IMR-90 (cell line): ENCODE results near the gene ACKR2. TPM values are rescaled to one million over a fixed set of nuclear protein-coding genes. Genes with fewer than 3 reads are reported as not detected.

Experiments
- ATAC-seq: fragments of 200-7000 bp; cut with Tn5 transposase; 2 replicates; pipeline ENCODE4 v1.9.1; 2020; ENCODE audit warnings: low read depth, mild to moderate bottlenecking, moderate library complexity
- BruUV-seq: library from RNA; stranded (reverse); fragments of 400-500 nt; replicated peaks from 2 replicates; lab custom pipeline; 2021; lab: Mats Ljungman, UMichigan
- CTCF ChIA-PET: fragments of 300-600 bp; formaldehyde crosslinking; extraction: SDS; loops from one replicate; lab custom pipeline; 2021; ENCODE audit warnings: antibody characterized with exemption; lab: Yijun Ruan, JAX
- POLR2A ChIA-PET: fragments of 300-600 bp; sonication (Branson Sonifier 250); formaldehyde crosslinking; loops from one replicate; lab custom pipeline; 2022; ENCODE audit warnings: antibody characterized with exemption; ENCODE audit not compliant: unreplicated experiment; lab: Charles Lee
- DNase-seq: peaks from one replicate; pipeline ENCODE4 v3.0.0; 2013
- H2AFZ ChIP-seq: replicated peaks from 2 replicates; pipeline ENCODE3; 2013; ENCODE audit warnings: low read length, mild to moderate bottlenecking; ENCODE audit not compliant: poor library complexity
- H2AK5ac ChIP-seq: 2 replicates; pipeline ENCODE4 v1.6.1; 2013; ENCODE audit warnings: low read depth, low read length, inconsistent platforms
- H2AK9ac ChIP-seq: replicated peaks from 2 replicates; pipeline ENCODE3; 2013; ENCODE audit warnings: mild to moderate bottlenecking, low read depth, low read length, moderate library complexity; ENCODE audit not compliant: poor library complexity
- H2BK120ac ChIP-seq: 2 replicates; pipeline ENCODE4 v1.6.1; 2013; ENCODE audit warnings: low read depth, low read length, inconsistent platforms
- H2BK15ac ChIP-seq: 3 replicates; pipeline ENCODE4 v1.6.1; 2013; ENCODE audit warnings: low read depth, low read length, inconsistent platforms
- H2BK20ac ChIP-seq: 2 replicates; pipeline ENCODE4 v1.6.1; 2013; ENCODE audit warnings: low read depth, mild to moderate bottlenecking, inconsistent platforms, low read length, moderate library complexity
- H2BK5ac ChIP-seq: 2 replicates; pipeline ENCODE4 v1.6.1; 2013; ENCODE audit warnings: mild to moderate bottlenecking, low read depth, low read length, inconsistent platforms; ENCODE audit not compliant: poor library complexity, severe bottlenecking
- H3K14ac ChIP-seq: replicated peaks from 2 replicates; pipeline ENCODE4 v1.6.1; 2013; ENCODE audit warnings: low read depth, low read length, inconsistent platforms
- H3K18ac ChIP-seq: 2 replicates; pipeline ENCODE4 v1.6.1; 2013; ENCODE audit warnings: low read depth, low read length, control low read depth
- H3K23ac ChIP-seq: 2 replicates; pipeline ENCODE4 v1.6.1; 2013; ENCODE audit warnings: low read depth, low read length, inconsistent platforms
- H3K27ac ChIP-seq: 2 replicates; pipeline ENCODE4 v1.5.1; 2013; ENCODE audit warnings: mild to moderate bottlenecking, control low read depth, low read length; ENCODE audit not compliant: insufficient read depth
- H3K27me3 ChIP-seq: 2 replicates; pipeline ENCODE4 v1.6.1; 2013; ENCODE audit warnings: low read length; ENCODE audit not compliant: control insufficient read depth, insufficient read depth
- H3K36me3 ChIP-seq: 2 replicates; pipeline ENCODE4 v1.6.1; 2013; ENCODE audit warnings: low read length, mixed read lengths; ENCODE audit not compliant: control insufficient read depth, insufficient read depth
- H3K4ac ChIP-seq: 2 replicates; pipeline ENCODE4 v1.6.1; 2013; ENCODE audit warnings: low read depth, low read length, inconsistent platforms
- H3K4me1 ChIP-seq: 2 replicates; pipeline ENCODE4 v1.6.1; 2013; ENCODE audit warnings: low read length, mixed read lengths; ENCODE audit not compliant: control insufficient read depth, insufficient read depth
- H3K4me2 ChIP-seq: 2 replicates; pipeline ENCODE4 v1.6.1; 2013; ENCODE audit warnings: low read depth, mild to moderate bottlenecking, control low read depth, low read length, moderate library complexity
- H3K4me3 ChIP-seq: 2 replicates; pipeline ENCODE4 v1.5.1; 2013; ENCODE audit warnings: low read depth, mild to moderate bottlenecking, control low read depth, low read length, moderate library complexity; ENCODE audit not compliant: insufficient read depth
- H3K56ac ChIP-seq: 2 replicates; pipeline ENCODE4 v1.6.1; 2013; ENCODE audit warnings: low read length, inconsistent platforms; ENCODE audit not compliant: insufficient read depth; ENCODE audit errors: extremely low read depth
- H3K79me1 ChIP-seq, 2 experiments: 2 replicates each; pipeline ENCODE4 v1.6.1; 2013; ENCODE audit warnings: low read length in 2 of 2, inconsistent platforms in 1 of 2, low read depth in 1 of 2
- H3K9ac ChIP-seq: 2 replicates; pipeline ENCODE4 v1.6.1; 2013; ENCODE audit warnings: low read depth, low read length, control low read depth
- H3K9me1 ChIP-seq: 2 replicates; pipeline ENCODE4 v1.6.1; 2013; ENCODE audit warnings: low read length, inconsistent platforms; ENCODE audit not compliant: insufficient read depth
- H3K9me3 ChIP-seq: 2 replicates; pipeline ENCODE4 v1.6.1; 2013; ENCODE audit warnings: low read length; ENCODE audit not compliant: control insufficient read depth, insufficient read depth
- H4K20me1 ChIP-seq: 2 replicates; pipeline ENCODE4 v1.6.1; 2013; ENCODE audit warnings: low read length, inconsistent platforms; ENCODE audit not compliant: insufficient read depth
- H4K5ac ChIP-seq: 2 replicates; pipeline ENCODE4 v1.6.1; 2013; ENCODE audit warnings: mild to moderate bottlenecking, low read depth, low read length, control low read depth
- H4K8ac ChIP-seq, 2 experiments: 2 replicates each; pipeline ENCODE4 v1.6.1; 2013; ENCODE audit warnings: low read depth in 2 of 2, low read length in 2 of 2, control low read depth in 1 of 2, inconsistent platforms in 1 of 2
- H4K91ac ChIP-seq: 2 replicates; pipeline ENCODE4 v1.6.1; 2013; ENCODE audit warnings: low read depth, low read length, inconsistent platforms; ENCODE audit not compliant: insufficient read depth
- BHLHE40 ChIP-seq: fragments of 150-350 bp; IDR thresholded peaks from 2 replicates; pipeline ENCODE4 v1.6.1; 2016; ENCODE audit warnings: mild to moderate bottlenecking, low read depth, low read length
- CEBPB ChIP-seq: IDR thresholded peaks from 2 replicates; pipeline ENCODE4 v1.6.1; 2012; ENCODE audit warnings: low read depth, low read length, improper control_type of control experiment
- CHD1 ChIP-seq: IDR thresholded peaks from 2 replicates; pipeline ENCODE4 v1.6.1; 2012; ENCODE audit warnings: low read depth, low read length, improper control_type of control experiment
- FOS ChIP-seq: fragments of 150-350 bp; IDR thresholded peaks from 2 replicates; pipeline ENCODE4 v1.6.1; 2016; ENCODE audit warnings: low read depth, low read length
- MAFK ChIP-seq: IDR thresholded peaks from 2 replicates; pipeline ENCODE4 v1.6.1; 2012; ENCODE audit warnings: low read depth, low read length, improper control_type of control experiment
- MAZ ChIP-seq: IDR thresholded peaks from 2 replicates; pipeline ENCODE4 v1.6.1; 2012; ENCODE audit warnings: low read depth, mild to moderate bottlenecking, low read length, improper control_type of control experiment, moderate library complexity, borderline replicate concordance
- MXI1 ChIP-seq: IDR thresholded peaks from 2 replicates; pipeline ENCODE4 v1.6.1; 2012; ENCODE audit warnings: low read depth, mild to moderate bottlenecking, low read length, moderate library complexity, borderline replicate concordance
- NFE2L2 ChIP-seq: fragments of 150-350 bp; IDR thresholded peaks from 2 replicates; pipeline ENCODE4 v1.6.1; 2016; ENCODE audit warnings: low read depth, mild to moderate bottlenecking, low read length
- POLR2A ChIP-seq: IDR thresholded peaks from 2 replicates; pipeline ENCODE4 v1.6.1; 2012; ENCODE audit warnings: mild to moderate bottlenecking, low read depth, low read length
- RAD21 ChIP-seq: IDR thresholded peaks from 2 replicates; pipeline ENCODE4 v1.6.1; 2012; ENCODE audit warnings: low read length, improper control_type of control experiment
- RFX5 ChIP-seq: IDR thresholded peaks from 2 replicates; pipeline ENCODE4 v1.8.0; 2012; ENCODE audit warnings: low read depth, mild to moderate bottlenecking, low read length, moderate library complexity
- SMC3 ChIP-seq: fragments of 150-350 bp; IDR thresholded peaks from 2 replicates; pipeline ENCODE4 v1.6.1; 2016; ENCODE audit warnings: low read depth, mild to moderate bottlenecking, antibody characterized with exemption, low read length, moderate library complexity
- WGBS, 2 experiments: methylation state at CpG; one replicate each; pipeline versions ENCODE4 v1.1.5 to v1.1.7; 2013; ENCODE audit warnings: missing lambda C conversion rate in 2 of 2; ENCODE audit not compliant: insufficient read length in 1 of 2; ENCODE audit errors: extremely low coverage in 2 of 2; 5-methylcytosine and 5-hydroxymethylcytosine counted together
- dilution Hi-C: fragments of 300-500 bp; cut with HindIII; formaldehyde crosslinking; loops from one replicate; pipeline ENCODE4 v1.14.3; 2018; ENCODE audit warnings: low sequenced_read_pairs; ENCODE audit not compliant: unreplicated experiment
- in situ Hi-C: fragments of 300-500 bp; cut with MboI; formaldehyde crosslinking; loops from 3 replicates; pipeline ENCODE4 v1.14.3; 2019; ENCODE audit warnings: low sequenced_read_pairs, inconsistent platforms, mixed read lengths
- intact Hi-C: fragments of 100-400 bp; cut with micrococcal nuclease; formaldehyde crosslinking; loops from 2 replicates; pipeline ENCODE4 v1.10.0; 2022
- polyA plus RNA-seq, 3 experiments: library from polyadenylated mRNA; depleted of rRNA; stranded (reverse); fragments of >200 nt; gene quantifications; 2 replicates each; pipeline ENCODE4 v1.2.3, GENCODE V29; 2012; ENCODE audit warnings: low replicate concordance in 1 of 3
- total RNA-seq: library from RNA; depleted of rRNA; stranded (reverse); fragments of >200 nt; gene quantifications from 2 replicates; pipeline ENCODE4 v1.2.3, GENCODE V29; 2012
- TF ChIP-seq, protein P1 (sequence below): fragments of 150-350 bp; IDR thresholded peaks from 2 replicates; pipeline ENCODE4 v1.6.1; 2017; ENCODE audit warnings: mild to moderate bottlenecking, antibody characterized with exemption, low read length, low read depth
- TF ChIP-seq, protein P2 (sequence below): fragments of 150-350 bp; IDR thresholded peaks from 2 replicates; pipeline ENCODE4 v1.6.1; 2016; ENCODE audit warnings: low read depth, mild to moderate bottlenecking, low read length, moderate library complexity, borderline replicate concordance

The ACKR2 gene
- total and polyA plus RNA-seq, 2 of the 4 experiments (the other 2 are of a cell fraction), result 0.10 TPM; not detected in 1

DNA sequence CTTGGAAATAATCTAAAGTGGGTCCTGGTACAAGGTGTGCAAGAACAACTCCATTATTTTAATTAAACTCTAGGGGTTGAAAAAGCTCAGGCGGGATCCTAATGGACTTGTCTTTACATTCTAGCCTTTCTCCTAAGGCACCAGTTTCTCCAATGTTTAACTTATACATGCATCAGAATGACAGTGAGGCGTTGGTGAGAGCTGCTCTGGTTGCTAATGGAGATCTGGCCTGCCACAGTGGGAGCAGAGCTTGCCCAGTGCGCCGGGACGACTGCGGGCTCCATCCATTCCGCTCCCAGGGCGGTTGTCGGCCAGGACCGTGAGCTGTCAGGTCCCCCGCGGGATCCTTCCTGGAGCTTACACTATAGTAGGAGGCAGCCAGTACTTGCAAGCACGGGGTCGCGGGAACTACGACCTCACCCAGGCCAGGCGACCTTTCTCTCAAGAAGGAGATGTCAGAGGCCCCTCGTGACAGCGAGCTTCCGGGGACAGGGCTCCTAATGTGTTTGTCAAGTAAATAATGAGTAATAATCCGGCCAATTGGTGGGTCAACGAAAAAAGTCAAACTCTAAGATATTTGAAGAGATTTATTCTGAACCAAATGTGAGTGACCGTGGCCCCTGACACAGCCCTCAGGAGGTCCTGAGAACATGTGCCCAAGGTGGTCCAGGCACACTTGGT lies 4.0 kb upstream of the ACKR2 start (continued):
- no peak for TF ChIP-seq NFE2L2

DNA sequence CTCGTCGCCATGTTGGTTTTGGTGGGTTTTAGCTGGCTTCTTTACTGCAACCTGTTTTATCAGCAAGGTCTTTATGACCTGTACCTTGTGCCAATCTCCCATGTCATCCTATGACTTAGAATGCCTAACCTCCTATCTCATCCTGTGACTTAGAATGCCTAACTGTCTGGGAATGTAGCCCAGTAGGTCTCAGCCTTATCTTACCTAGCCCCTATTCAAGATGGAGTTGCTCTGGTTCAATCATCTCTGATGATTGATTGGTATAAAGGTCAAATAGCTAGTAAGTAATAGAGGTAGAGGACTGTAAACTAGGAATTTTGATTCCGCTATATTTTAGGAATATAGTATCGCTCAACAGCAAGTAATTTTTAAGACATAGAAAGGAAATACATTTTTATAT lies 1.3 kb upstream of the ACKR2 start:
- H4K91ac ChIP-seq, result no peak overlapping the region
- 0 out of 2 replicates have a peak, but pooled peaks cover 14% of the 10 kb centered on the region for H4K20me1 ChIP-seq
- no peak for TF ChIP-seq RAD21
- TF ChIP-seq POLR2A, result no peak
- TF ChIP-seq SMC3, result no peak
- no peak for TF ChIP-seq RFX5
- TF ChIP-seq, protein P1, sequence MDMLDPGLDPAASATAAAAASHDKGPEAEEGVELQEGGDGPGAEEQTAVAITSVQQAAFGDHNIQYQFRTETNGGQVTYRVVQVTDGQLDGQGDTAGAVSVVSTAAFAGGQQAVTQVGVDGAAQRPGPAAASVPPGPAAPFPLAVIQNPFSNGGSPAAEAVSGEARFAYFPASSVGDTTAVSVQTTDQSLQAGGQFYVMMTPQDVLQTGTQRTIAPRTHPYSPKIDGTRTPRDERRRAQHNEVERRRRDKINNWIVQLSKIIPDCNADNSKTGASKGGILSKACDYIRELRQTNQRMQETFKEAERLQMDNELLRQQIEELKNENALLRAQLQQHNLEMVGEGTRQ, result no peak
- no peak for TF ChIP-seq FOS
- no peak for TF ChIP-seq MXI1
- TF ChIP-seq NFE2L2, result no peak
- TF ChIP-seq MAZ, result no peak
- TF ChIP-seq CHD1, result no peak
- TF ChIP-seq CEBPB, result no peak
- no peak for TF ChIP-seq MAFK
- no peak for TF ChIP-seq BHLHE40
- TF ChIP-seq, protein P2, sequence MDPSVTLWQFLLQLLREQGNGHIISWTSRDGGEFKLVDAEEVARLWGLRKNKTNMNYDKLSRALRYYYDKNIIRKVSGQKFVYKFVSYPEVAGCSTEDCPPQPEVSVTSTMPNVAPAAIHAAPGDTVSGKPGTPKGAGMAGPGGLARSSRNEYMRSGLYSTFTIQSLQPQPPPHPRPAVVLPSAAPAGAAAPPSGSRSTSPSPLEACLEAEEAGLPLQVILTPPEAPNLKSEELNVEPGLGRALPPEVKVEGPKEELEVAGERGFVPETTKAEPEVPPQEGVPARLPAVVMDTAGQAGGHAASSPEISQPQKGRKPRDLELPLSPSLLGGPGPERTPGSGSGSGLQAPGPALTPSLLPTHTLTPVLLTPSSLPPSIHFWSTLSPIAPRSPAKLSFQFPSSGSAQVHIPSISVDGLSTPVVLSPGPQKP, result no peak
- H2BK20ac ChIP-seq, result no peak overlapping the region
- DNase-seq (no peak), ATAC-seq (no peak)
- H3K4ac ChIP-seq, result no peak overlapping the region
- H4K5ac ChIP-seq, result no peak overlapping the region
- no CpG with 5 or more reads among the region's 4 CpGs for WGBS, 2 experiments
- no peak overlapping the region for H2BK120ac ChIP-seq
- H3K18ac ChIP-seq, result no peak overlapping the region
- ChIA-PET POLR2A (no interaction called here), CTCF (no interaction called here)
- no peak overlapping the region for H2BK15ac ChIP-seq
- no peak overlapping the region for H3K56ac ChIP-seq
- peaks cover 6% of the 10 kb centered on the region for H3K27me3 ChIP-seq
- intact Hi-C loops (no loop called here), dilution Hi-C loops (no loop called here), in situ Hi-C loops (no loop called here)
- H3K14ac ChIP-seq, result no peak overlapping the region
- H3K4me2 ChIP-seq, result no peak overlapping the region
- H4K8ac ChIP-seq, result no peak overlapping the region
- no peak overlapping the region for H3K23ac ChIP-seq
- no peak overlapping the region for H2AK5ac ChIP-seq
- H3K9ac ChIP-seq, result no peak overlapping the region
- peaks cover 3% of the 10 kb centered on the region; the same call in 1 of the 2 replicates for H3K4me1 ChIP-seq
- peaks cover 5 to 12% of the 10 kb centered on the region in 2 experiments; a peak in 3 of 4 replicates for H3K79me1 ChIP-seq
- H3K4me3 ChIP-seq, result no peak overlapping the region
- no peak overlapping the region for H2AFZ ChIP-seq
- no peak overlapping the region for H2BK5ac ChIP-seq
- BruUV-seq, result no TSS peak
- no peak overlapping the region for H2AK9ac ChIP-seq
- no peaks in the 10 kb centered on the region for H3K36me3 ChIP-seq
- H3K9me3 ChIP-seq, result no peaks in the 10 kb centered on the region
- H3K9me1 ChIP-seq, result no peaks in the 10 kb centered on the region
- no peak overlapping the region for H3K27ac ChIP-seq
